HG02973 (cell line): ENCODE data around the gene SGMS1.
"Not testable (repeated sequence)": the region's sequence is repeated elsewhere in the genome, so short reads cannot be mapped to it uniquely, and the experiment has no call there.

Source experiments
- ATAC-seq: cut with Tn5 transposase; IDR thresholded peaks from one replicate; pipeline ENCODE4 v1.9.1; 2021; ENCODE audit warnings: moderate library complexity; ENCODE audit not compliant: unreplicated experiment

Gene SGMS1

GRCh38 chr10:50512743-50513416 is 110.9 kb downstream of the SGMS1 start:
- peak; percentile 39 for ATAC-seq

- ATAC-seq: no peak
These were observed 111.6 kb downstream of the SGMS1 start for GRCh38 chr10:50512214-50512595.

DNA sequence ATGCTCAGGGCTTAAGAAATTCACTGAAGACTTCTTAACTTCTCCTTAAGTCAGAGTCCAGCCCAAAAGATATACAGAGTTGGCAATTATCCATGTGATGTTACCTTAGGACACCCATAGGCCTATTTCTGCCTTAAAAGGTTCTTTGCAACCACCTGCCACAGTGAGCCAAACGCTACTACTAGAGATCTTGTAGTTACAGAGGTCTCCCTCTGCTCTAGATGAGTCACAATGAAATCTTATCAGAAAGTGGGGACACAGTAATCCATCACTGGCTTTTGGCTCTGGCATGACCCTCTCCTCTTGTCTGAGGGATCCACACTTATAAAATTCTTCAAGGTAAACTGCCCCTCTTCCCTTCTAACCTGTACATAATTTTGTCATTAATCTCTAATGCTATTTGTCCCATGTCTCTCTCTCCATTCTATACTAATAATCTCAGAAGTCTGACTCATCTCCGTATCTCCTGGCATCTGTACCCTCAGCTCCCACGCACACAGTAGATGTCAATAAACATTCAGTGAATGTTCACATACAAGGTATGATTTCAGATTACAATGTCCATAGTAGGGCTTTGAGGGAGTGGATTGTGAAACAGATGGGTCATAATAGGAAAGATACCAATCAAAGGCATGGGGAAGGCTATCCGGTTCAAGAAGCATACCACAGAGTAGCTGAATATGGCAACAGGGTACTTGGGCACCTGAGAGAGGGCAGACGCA is 112.1 kb downstream of the SGMS1 start:
- ATAC-seq: peak; percentile 27

DNA sequence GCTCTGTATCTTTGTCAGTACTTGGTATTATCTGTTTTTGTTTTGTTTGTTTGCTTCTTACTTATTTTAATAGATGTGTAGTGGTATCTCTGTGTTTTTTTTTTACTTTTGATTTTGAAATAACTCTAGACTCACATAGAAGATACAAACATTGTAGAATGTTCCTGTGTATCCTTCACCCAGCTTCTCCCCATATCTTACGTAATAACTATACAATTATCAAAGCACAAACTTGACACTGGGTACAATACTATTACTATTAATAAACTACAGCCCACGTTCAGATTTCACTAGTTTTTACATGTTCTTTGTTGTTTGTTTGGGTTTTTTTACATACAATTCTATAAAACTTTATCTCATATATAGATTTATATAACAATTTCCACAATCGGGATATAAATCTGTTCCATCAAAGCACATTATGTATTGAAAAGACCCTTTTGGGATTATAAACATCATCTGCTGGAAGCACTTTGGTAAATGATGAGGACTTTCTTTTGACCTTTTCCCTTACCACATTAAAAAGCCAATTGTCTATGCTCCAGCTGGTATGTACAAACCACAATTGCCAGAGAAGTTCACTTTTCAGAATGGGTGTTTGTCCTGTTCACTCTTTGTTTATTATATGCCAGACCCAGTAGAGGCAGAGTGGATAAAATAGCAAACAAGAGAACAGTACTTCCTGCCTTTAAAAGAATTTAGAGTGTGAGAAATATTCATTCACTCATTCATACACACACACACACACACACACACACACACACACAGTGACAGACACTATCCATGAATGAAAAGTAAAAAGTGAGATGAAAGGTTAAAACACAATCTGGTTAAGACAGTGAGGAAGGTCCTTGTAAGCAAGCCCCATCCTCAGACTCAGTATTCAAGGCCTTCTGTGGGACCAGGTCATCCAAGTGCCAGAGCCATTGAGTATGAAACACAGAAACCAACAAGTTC is 113.0 kb downstream of the SGMS1 start:
- no peak for ATAC-seq

GRCh38 chr10:50508315-50509051 is 115.3 kb downstream of the SGMS1 start:
- ATAC-seq: peak; percentile 70

- ATAC-seq: no peak
These were observed 116.7 kb downstream of the SGMS1 start for GRCh38 chr10:50506861-50507573.

DNA sequence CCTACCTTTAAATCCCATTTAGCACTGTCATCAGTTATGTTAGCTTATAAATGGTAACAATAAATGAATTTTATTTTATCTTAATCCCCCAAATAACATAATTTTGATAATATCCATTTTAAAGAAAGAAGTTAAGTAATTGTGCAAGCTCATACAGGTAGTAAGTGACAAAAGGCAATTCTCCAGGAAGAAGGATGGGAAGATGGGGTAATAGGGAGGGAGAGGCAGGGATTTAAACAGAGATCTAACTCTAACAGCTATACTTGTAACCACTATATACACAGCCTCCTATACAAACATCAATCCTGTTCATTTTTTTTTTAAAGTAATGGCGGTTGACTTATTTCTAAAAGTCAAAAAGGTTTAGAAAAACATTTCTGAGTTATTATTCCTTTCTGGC is 119.4 kb downstream of the SGMS1 start:
- ATAC-seq: no peak

DNA sequence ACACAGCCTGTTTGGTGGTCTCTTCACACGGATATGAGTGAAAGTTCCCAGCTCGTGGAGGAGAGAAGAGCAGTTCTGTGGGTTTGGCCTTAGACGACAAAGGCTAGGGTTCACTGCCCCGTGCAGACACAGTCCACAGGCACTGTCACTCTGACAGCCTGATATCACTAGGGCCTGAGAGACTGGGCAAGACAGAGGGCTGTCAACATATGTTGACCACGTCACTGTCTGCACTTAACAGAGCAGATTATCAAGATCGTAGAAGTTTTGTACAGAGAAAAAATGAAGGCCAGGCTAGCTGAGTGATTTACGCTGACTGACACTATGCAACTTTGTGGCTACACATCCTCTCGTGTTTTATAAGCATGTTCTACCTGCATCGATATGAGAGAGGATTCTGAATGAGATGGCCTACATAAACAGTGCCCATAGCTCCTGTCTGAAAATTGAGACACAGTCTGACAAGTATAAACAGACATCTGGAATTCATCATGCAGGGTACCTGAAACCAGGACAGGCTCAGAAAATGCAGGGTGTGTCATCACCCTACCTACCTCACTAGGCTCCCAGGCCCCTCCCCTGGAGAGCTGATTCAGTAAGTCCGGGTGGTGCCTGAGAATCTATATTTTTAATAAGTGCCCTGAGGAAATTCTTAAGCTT is 120.0 kb downstream of the SGMS1 start:
- no peak for ATAC-seq

DNA sequence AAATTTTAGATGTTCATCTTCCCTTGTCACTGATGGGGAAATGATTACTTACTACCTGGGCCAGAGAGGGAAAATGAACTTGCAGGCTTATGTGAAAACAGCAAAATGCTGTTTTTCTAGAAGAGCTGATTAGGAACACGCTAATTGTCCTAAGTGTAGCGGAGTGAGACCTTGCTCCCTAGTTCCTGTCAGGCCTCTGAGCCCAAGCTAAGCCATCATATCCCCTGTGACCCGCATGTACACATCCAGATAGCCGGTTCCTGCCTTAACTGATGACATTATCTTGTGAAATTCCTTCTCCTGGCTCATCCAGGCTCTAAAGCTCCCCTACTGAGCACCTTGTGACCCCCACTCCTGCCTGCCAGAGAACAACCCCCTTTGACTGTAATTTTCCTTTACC is 120.6 kb downstream of the SGMS1 start:
- ATAC-seq: not testable (repeated sequence)

GRCh38 chr10:50501924-50502452 is 121.8 kb downstream of the SGMS1 start:
- no peak for ATAC-seq

- no peak for ATAC-seq
These were observed 122.3 kb downstream of the SGMS1 start for GRCh38 chr10:50501478-50501877.

DNA sequence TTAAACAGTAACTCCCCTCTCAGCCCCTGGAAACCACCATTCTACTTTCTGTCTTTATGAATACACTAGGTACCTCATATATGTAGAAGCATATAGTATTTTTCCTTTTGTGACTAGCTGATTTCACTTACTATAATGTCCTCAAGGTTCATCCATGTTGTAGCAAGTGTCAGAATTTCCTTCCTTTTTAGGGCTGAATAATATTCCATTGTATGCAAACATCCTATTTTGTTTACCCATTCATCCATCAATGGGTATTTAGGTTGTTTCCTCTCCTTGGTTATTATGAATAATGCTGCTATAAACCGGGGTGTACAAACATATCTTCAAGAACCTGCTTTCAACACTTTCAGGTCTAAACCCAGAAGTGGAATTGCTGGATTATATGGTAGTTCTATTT is 125.3 kb downstream of the SGMS1 start:
- ATAC-seq: no peak

DNA sequence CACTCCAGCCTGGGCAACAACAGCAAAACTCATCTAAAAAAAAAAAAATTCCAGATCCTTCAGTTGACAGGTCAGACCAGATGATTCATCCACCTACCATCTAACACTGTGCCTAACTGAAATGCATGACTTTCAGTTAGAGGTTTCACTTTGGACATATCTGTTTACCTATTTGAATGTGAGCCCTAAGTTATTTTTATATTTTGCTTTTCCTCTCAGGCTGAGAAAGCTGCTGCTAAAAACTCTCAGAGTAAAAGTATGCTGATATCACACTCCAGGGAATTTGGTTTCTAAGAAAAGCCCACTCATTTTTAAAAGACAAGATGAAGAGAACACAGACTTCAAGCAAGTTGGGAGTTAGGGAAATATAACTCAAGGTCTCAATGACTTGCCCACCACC is 126.0 kb downstream of the SGMS1 start:
- peak; percentile 93 for ATAC-seq

GRCh38 chr10:50496228-50496627 is 127.5 kb downstream of the SGMS1 start:
- ATAC-seq: no peak

GRCh38 chr10:50490241-50490640 is 133.5 kb downstream of the SGMS1 start:
- ATAC-seq: no peak

- ATAC-seq: not testable (repeated sequence)
These were observed 139.2 kb downstream of the SGMS1 start for GRCh38 chr10:50484550-50484949.

DNA sequence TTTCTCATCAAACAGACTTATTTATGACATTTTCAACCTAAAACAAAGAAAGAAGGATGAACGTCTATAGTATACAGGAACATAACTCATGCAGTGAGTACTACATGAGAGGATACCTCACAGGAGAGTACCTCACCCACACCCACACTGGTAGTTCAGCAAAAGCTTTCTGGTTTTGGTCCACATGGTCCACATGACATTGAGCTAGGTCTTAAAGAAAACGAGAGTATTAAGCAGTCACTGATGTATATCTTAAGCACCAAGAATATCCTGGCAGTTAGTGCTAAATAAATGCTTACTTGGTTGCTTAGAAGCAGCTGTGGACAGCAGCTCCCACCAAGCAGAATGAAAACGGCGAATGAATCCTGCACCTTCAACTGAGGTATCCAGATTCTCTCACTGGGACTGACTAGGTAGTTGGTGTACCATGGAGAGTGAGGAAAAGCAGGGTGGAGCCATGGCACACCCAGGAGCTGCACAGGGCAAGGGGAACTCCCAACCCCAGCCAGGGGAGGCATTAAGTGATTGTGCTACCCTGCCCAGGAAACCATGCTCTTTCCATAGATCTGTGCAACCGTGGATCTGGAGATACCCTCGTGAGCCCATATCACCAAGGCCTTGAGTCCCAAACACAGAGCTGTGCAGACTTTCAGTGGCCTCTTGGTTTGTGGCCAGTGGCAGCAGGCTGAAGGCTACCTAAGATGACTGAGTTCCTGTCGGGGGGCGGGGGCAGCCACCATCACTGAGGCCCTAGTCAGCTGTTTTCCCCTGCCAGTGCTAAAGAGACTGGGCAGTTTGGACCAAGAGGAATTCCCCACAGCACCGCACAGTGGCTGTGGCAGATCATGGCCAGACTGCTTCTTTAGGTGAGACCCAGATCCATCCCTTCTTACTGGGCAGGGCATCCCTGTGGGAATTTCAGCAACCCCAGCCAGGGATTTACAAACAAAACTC is 143.4 kb downstream of the SGMS1 start:
- peak; percentile 60 for ATAC-seq
